A549 (cell line): ENCODE measurements around the gene FHIT. TPM values are rescaled to one million over a fixed set of nuclear protein-coding genes. Genes with fewer than 3 reads are reported as not detected.

ENCODE experiments used
- ATAC-seq, 2 experiments: fragments of 200-7000 bp in 1 of 2; fragments of >200 bp in 1 of 2; cut with Nextera tagmentation in 1 of 2; cut with Tn5 transposase in 1 of 2; 3 replicates each; pipeline versions ENCODE4 v1.8.0 to v1.9.1; 2018 to 2020; ENCODE audit warnings: mild to moderate bottlenecking in 1 of 2, moderate library complexity in 1 of 2
- CTCF ChIA-PET: fragments of 300-600 bp; sonication (Branson Sonifier 250); formaldehyde crosslinking; extraction: SDS; loops from one replicate; lab custom pipeline; 2021; ENCODE audit warnings: antibody characterized with exemption, inconsistent platforms; lab: Yijun Ruan, JAX
- POLR2A ChIA-PET: fragments of 350-600 bp; formaldehyde crosslinking; extraction: SDS; loops from one replicate; lab custom pipeline; 2021; ENCODE audit warnings: antibody characterized with exemption, inconsistent platforms; lab: Yijun Ruan, JAX
- DNase-seq, 2 experiments: peaks; one replicate each; pipeline versions ENCODE4 v3.0.0 to v3.0.0-alpha.2; 2011 to 2016; ENCODE audit warnings: low read depth in 1 of 2, low spot score in 1 of 2
- FAIRE-seq: peaks from 2 replicates; lab custom pipeline; 2011; peaks lifted over from hg19 to GRCh38; lab: Jason Lieb, UNC
- H3K27ac ChIP-seq, 2 experiments: fragments of >200 bp; sonication (Bioruptor Twin); formaldehyde crosslinking; 3 replicates each; pipeline ENCODE4 v1.5.1; 2016 to 2017
- H3K4me1 ChIP-seq: fragments of >200 bp; sonication (Bioruptor Twin); formaldehyde crosslinking; 3 replicates; pipeline ENCODE4 v1.6.1; 2016
- H3K4me2 ChIP-seq: fragments of >200 bp; sonication (Bioruptor Twin); formaldehyde crosslinking; 3 replicates; pipeline ENCODE4 v1.6.1; 2016
- H3K4me3 ChIP-seq: fragments of >200 bp; sonication (Bioruptor Twin); formaldehyde crosslinking; 3 replicates; pipeline ENCODE4 v1.5.1; 2016
- H3K9me3 ChIP-seq: fragments of >200 bp; sonication (Bioruptor Twin); formaldehyde crosslinking; 3 replicates; pipeline ENCODE4 v1.6.1; 2016
- CBX8 ChIP-seq: fragments of 200-600 bp; sonication (generic); IDR thresholded peaks from 2 replicates; pipeline ENCODE4 v1.6.1; 2016
- CTCF ChIP-seq: fragments of >200 bp; sonication (Bioruptor Twin); formaldehyde crosslinking; IDR thresholded peaks from 3 replicates; pipeline ENCODE4 v1.5.1; 2016
- E2F6 ChIP-seq: IDR thresholded peaks from 2 replicates; pipeline ENCODE4 v1.6.1; 2012; ENCODE audit warnings: low read depth, borderline replicate concordance
- EHF ChIP-seq: fragments of 250-450 bp; sonication (Bioruptor Pico); IDR thresholded peaks from 2 replicates; pipeline ENCODE4 v1.5.0; 2020; ENCODE audit warnings: mild to moderate bottlenecking
- FOSB ChIP-seq: fragments of 250-450 bp; sonication (Bioruptor Pico); IDR thresholded peaks from 2 replicates; pipeline ENCODE4 v1.5.0; 2020; ENCODE audit warnings: mild to moderate bottlenecking, moderate library complexity
- HEYL ChIP-seq: fragments of 250-450 bp; sonication (Bioruptor Pico); IDR thresholded peaks from 2 replicates; pipeline ENCODE4 v1.8.0; 2021; ENCODE audit warnings: mild to moderate bottlenecking, moderate library complexity
- HOXB13 ChIP-seq: fragments of 250-450 bp; sonication (Bioruptor Pico); IDR thresholded peaks from 2 replicates; pipeline ENCODE4 v1.5.0; 2020; ENCODE audit warnings: low read depth, mild to moderate bottlenecking, moderate library complexity
- KDM5A ChIP-seq: fragments of 200-600 bp; sonication (generic); IDR thresholded peaks from 2 replicates; pipeline ENCODE4 v1.6.1; 2016; ENCODE audit warnings: antibody characterized with exemption, mild to moderate bottlenecking
- MAFK ChIP-seq: fragments of 450-650 bp; IDR thresholded peaks from 2 replicates; pipeline ENCODE4 v1.6.1; 2014; ENCODE audit not compliant: partially characterized antibody
- MYC ChIP-seq: IDR thresholded peaks from 2 replicates; pipeline ENCODE4 v1.6.1; 2012; ENCODE audit warnings: mild to moderate bottlenecking, inconsistent platforms, low read length, improper control_type of control experiment, borderline replicate concordance
- NFE2L2 ChIP-seq: fragments of 150-350 bp; conservative IDR thresholded peaks from 2 replicates; pipeline ENCODE4 v1.6.1; 2014; ENCODE audit warnings: low read length
- NR3C1 ChIP-seq: fragments of >200 bp; sonication (Bioruptor Twin); formaldehyde crosslinking; IDR thresholded peaks from 3 replicates; pipeline ENCODE4 v1.6.1; 2017
- PBX3 ChIP-seq: IDR thresholded peaks from 2 replicates; pipeline ENCODE4 v1.6.1; 2012
- POLR2AphosphoS2 ChIP-seq: conservative IDR thresholded peaks from 2 replicates; pipeline ENCODE4 v1.6.1; 2012; ENCODE audit warnings: low read length, improper control_type of control experiment, inconsistent platforms
- RAD21 ChIP-seq, 2 experiments: fragments of >200 bp in 1 of 2; sonication (Bioruptor Twin) in 1 of 2; formaldehyde crosslinking in 1 of 2; IDR thresholded peaks in 1 of 2; conservative IDR thresholded peaks in 1 of 2; 2 replicates in 1 of 2; 3 replicates in 1 of 2; pipeline ENCODE4 v1.6.1; 2012 to 2018; ENCODE audit warnings: inconsistent platforms in 1 of 2
- RARB ChIP-seq: fragments of 250-450 bp; sonication (Bioruptor Pico); IDR thresholded peaks from 2 replicates; pipeline ENCODE4 v1.8.0; 2021; ENCODE audit warnings: mild to moderate bottlenecking, moderate library complexity
- RFX5 ChIP-seq: fragments of 450-650 bp; IDR thresholded peaks from 2 replicates; pipeline ENCODE4 v1.7.1; 2014; ENCODE audit warnings: antibody characterized with exemption, mild to moderate bottlenecking, moderate library complexity
- SREBF2 ChIP-seq: fragments of 450-650 bp; IDR thresholded peaks from 2 replicates; pipeline ENCODE4 v1.6.1; 2014; ENCODE audit warnings: mild to moderate bottlenecking, moderate library complexity
- TP53 ChIP-seq: fragments of 250-450 bp; sonication (Bioruptor Pico); IDR thresholded peaks from 2 replicates; pipeline ENCODE4 v1.5.0; 2021; ENCODE audit warnings: mild to moderate bottlenecking, moderate library complexity
- USF2 ChIP-seq: fragments of 450-650 bp; IDR thresholded peaks from 2 replicates; pipeline ENCODE4 v1.6.1; 2014; ENCODE audit warnings: antibody characterized with exemption
- ZFP36 ChIP-seq: fragments of 450-650 bp; IDR thresholded peaks from 2 replicates; pipeline ENCODE4 v1.6.1; 2014; ENCODE audit warnings: borderline replicate concordance; ENCODE audit not compliant: partially characterized antibody
- ZNF302 ChIP-seq: fragments of 250-450 bp; sonication (Bioruptor Pico); IDR thresholded peaks from 2 replicates; pipeline ENCODE4 v1.9.0; 2021; ENCODE audit warnings: inconsistent platforms, mild to moderate bottlenecking, moderate library complexity
- WGBS: methylation state at CpG from one replicate; pipeline ENCODE4 v1.1.6; 2017; ENCODE audit errors: missing lambda C conversion rate; 5-methylcytosine and 5-hydroxymethylcytosine counted together
- polyA plus RNA-seq, 4 experiments: library from polyadenylated mRNA; depleted of rRNA in 3 of 4; stranded (reverse); fragments of >200 nt; fragmentation: RNase III in 1 of 4; extraction: RNeasy Plus Mini Kit Qiagen cat#74134 plus additional on column Dnase treatment in 1 of 4; gene quantifications; 2 replicates in 3 of 4; 3 replicates in 1 of 4; pipeline ENCODE4 v1.2.3, GENCODE V29; 2011 to 2017

The FHIT gene
- polyA plus RNA-seq, 2 of the 4 experiments (the other 2 are of a cell fraction), result 0.76 to 0.92 TPM

GRCh38 chr3:60135474-60135873 lies 1115.8 kb downstream of the FHIT start:
- ATAC-seq, result no peak
- no peak overlapping the region for H3K4me3 ChIP-seq
- WGBS, result 0% methylated on average over 2 of the region's 2 CpGs
- FAIRE-seq, result no peak
- ChIA-PET POLR2A (no interaction called here), CTCF (no interaction called here)
- no peak for DNase-seq
- TF ChIP-seq TP53 (CRISPR knock-in tag) (no peak), NFE2L2 (no peak)
- H3K9me3 ChIP-seq, result no peaks in the 10 kb centered on the region
- no peak overlapping the region for H3K27ac ChIP-seq
- no peak overlapping the region for H3K4me2 ChIP-seq
- H3K4me1 ChIP-seq, result no peaks in the 10 kb centered on the region

- ATAC-seq, result no peak
- ChIA-PET CTCF (interaction anchor here (0.6 kb wide), 1 partner anchor 990 kb away, joined by 4 read pairs; no protein-coding TSS in a partner anchor), POLR2A (no interaction called here)
- no peak for DNase-seq
- 8% methylated on average over 2 of the region's 2 CpGs for WGBS
- no peak overlapping the region for H3K4me3 ChIP-seq
- no peak overlapping the region for H3K27ac ChIP-seq
- no peaks in the 10 kb centered on the region for H3K9me3 ChIP-seq
- TF ChIP-seq USF2 (no peak), RFX5 (no peak), ZNF302 (CRISPR knock-in tag) (no peak), CBX8 (no peak), ZFP36 (no peak), HOXB13 (no peak), NR3C1 (no peak), KDM5A (no peak), E2F6 (no peak), POLR2AphosphoS2 (no peak), FOSB (CRISPR knock-in tag) (no peak), PBX3 (no peak), MAFK (no peak), RARB (no peak), EHF (CRISPR knock-in tag) (no peak), RAD21 (conservative IDR thresholded peaks at IDR 0.05 in 1 of 2, IDR thresholded peaks at IDR 0.05 in 1 of 2) (no peak), HEYL (no peak), SREBF2 (no peak), MYC (no peak), CTCF (no peak)
- H3K4me1 ChIP-seq, result no peaks in the 10 kb centered on the region
- FAIRE-seq, result no peak
- H3K4me2 ChIP-seq, result no peak overlapping the region
Measured at GRCh38 chr3:60133269-60134162, 1117.7 kb downstream of the FHIT start.
